GF-D8 (cell line): Measurements from ENCODE around the gene PDP2.
"Not testable (repeated sequence)": the region's sequence is repeated elsewhere in the genome, so short reads cannot be mapped to it uniquely, and the experiment has no call there.

Source experiments
- DNase-seq: peaks from one replicate; lab custom pipeline; 2025; lab: John Stamatoyannopoulos, UW

The PDP2 gene

GRCh38 chr16:66919569-66920298 lies 39.4 kb downstream of the PDP2 start:
- no peak for DNase-seq

GRCh38 chr16:66920299-66920590 lies 39.9 kb downstream of the PDP2 start:
- no peak for DNase-seq

GRCh38 chr16:66920924-66921680 lies 40.8 kb downstream of the PDP2 start:
- DNase-seq = no peak

- no peak for DNase-seq
Measured at GRCh38 chr16:66921729-66922450, 41.6 kb downstream of the PDP2 start.

- DNase-seq = no peak
Measured at GRCh38 chr16:66923247-66923731, 43.0 kb downstream of the PDP2 start.

- DNase-seq = no peak
Measured at GRCh38 chr16:66923866-66924265, 43.6 kb downstream of the PDP2 start.

GRCh38 chr16:66924527-66925321 lies 44.4 kb downstream of the PDP2 start:
- DNase-seq = no peak

GRCh38 chr16:66925322-66925840 lies 45.1 kb downstream of the PDP2 start, which contains the start of gene RRAD:
RRAD (minus strand) TSS chr16:66925535; CDS start chr16:66925179, 356 bp downstream.
- no peak for DNase-seq

- no peak for DNase-seq
Measured at GRCh38 chr16:66926171-66926947, 46.0 kb downstream of the PDP2 start.

GRCh38 chr16:66926961-66927436 lies 46.7 kb downstream of the PDP2 start:
- DNase-seq = peak; percentile 9

- DNase-seq = no peak
Measured at GRCh38 chr16:66927918-66928649, 47.8 kb downstream of the PDP2 start.

- no peak for DNase-seq
Measured at GRCh38 chr16:66928702-66929388, 48.5 kb downstream of the PDP2 start.

- no peak for DNase-seq
Measured at GRCh38 chr16:66930189-66930588, 49.9 kb downstream of the PDP2 start.

- DNase-seq = no peak
Measured at GRCh38 chr16:66931665-66932064, 51.4 kb downstream of the PDP2 start.

- no peak for DNase-seq
Measured at GRCh38 chr16:66932076-66932475, 51.8 kb downstream of the PDP2 start.

GRCh38 chr16:66933776-66934137 lies 53.4 kb downstream of the PDP2 start:
- DNase-seq = no peak

- DNase-seq = peak; percentile 46
Measured at GRCh38 chr16:66934138-66934838, 54.0 kb downstream of the PDP2 start, which contains the start of gene CIAO2B. CIAO2B (minus strand) TSS chr16:66934402; CDS start chr16:66934364, 38 bp downstream.

- not testable (repeated sequence) for DNase-seq
Measured at GRCh38 chr16:66934839-66935313, 54.6 kb downstream of the PDP2 start.
